ENCODE data around the gene CRY2. TPM values are rescaled to one million over a fixed set of nuclear protein-coding genes. Genes with fewer than 3 reads are reported as not detected.

Gene CRY2
- total and polyA plus RNA-seq, 10 of the 15 experiments (the other 5 are each of a cell fraction or from before 2014, with no cell fraction given) = 1.2 to 14.7 (median 8.1) TPM

- TF ChIP-seq HDAC6 (IDR thresholded peaks at IDR 0.05; ENCODE audit: unreplicated experiment) = no peak
- no peak for TF ChIP-seq PRDM15 (CRISPR knock-in tag; IDR thresholded peaks at IDR 0.05)
- no peak for TF ChIP-seq SREBF1 (IDR thresholded peaks at IDR 0.05; ENCODE audit: low read length)
- no peak for TF ChIP-seq CHD4 (IDR thresholded peaks at IDR 0.05)
- TF ChIP-seq IKZF1 (conservative IDR thresholded peaks at IDR 0.05) = peak; percentile 45
- no peak for TF ChIP-seq FOXM1 (IDR thresholded peaks at IDR 0.05; ENCODE audit: low read depth, low read length)
- no peak; the same call in 1 of the 2 replicates for TF ChIP-seq CEBPZ (IDR thresholded peaks at IDR 0.05; ENCODE audit: low read depth, low read length)
- no peak for TF ChIP-seq MEF2A (IDR thresholded peaks at IDR 0.05; ENCODE audit: insufficient read depth, low read depth, low read length)
- peak; percentile 100 for TF ChIP-seq MLLT1 (IDR thresholded peaks at IDR 0.05)
- TF ChIP-seq BCLAF1 (IDR thresholded peaks at IDR 0.05) = no peak
- TF ChIP-seq BACH1 (IDR thresholded peaks at IDR 0.05; ENCODE audit: borderline replicate concordance) = peak; percentile 67
- peak; percentile 91 for TF ChIP-seq NR2C1 (IDR thresholded peaks at IDR 0.05)
- TF ChIP-seq ETV6 (conservative IDR thresholded peaks at IDR 0.05 in 1 of 2, IDR thresholded peaks at IDR 0.05 in 1 of 2; ENCODE audit: borderline replicate concordance in 1 of 2, low read depth in 1 of 2) = peak in 1 of 2 experiments; percentile 41; a peak in 1 of 4 replicates
- no peak for TF ChIP-seq MYB (IDR thresholded peaks at IDR 0.05; ENCODE audit: borderline replicate concordance, low read depth, low read length)
- TF ChIP-seq SUPT20H (IDR thresholded peaks at IDR 0.05; ENCODE audit: borderline replicate concordance, control insufficient read depth, low read depth, low read length) = no peak
- TF ChIP-seq FOS (IDR thresholded peaks at IDR 0.05; ENCODE audit: borderline replicate concordance, extremely low read depth, insufficient read length) = no peak
- peak; percentile 98 for TF ChIP-seq NR2F1 (conservative IDR thresholded peaks at IDR 0.05)
- no peak for TF ChIP-seq SUZ12 (IDR thresholded peaks at IDR 0.05; ENCODE audit: unreplicated experiment)
These were observed 70.5 kb downstream of the CRY2 start, which contains the start of gene PEX16 (continued) for GRCh38 chr11:45917623-45918330.

Data from GM12878 (cell line).